ENCODE data around the gene BIRC3. TPM values are rescaled to one million over a fixed set of nuclear protein-coding genes. Genes with fewer than 3 reads are reported as not detected.
A peak's percentile ranks its signal among the peaks of the same experiment; 100 is the strongest.
"Not testable (repeated sequence)": the region's sequence is repeated elsewhere in the genome, so short reads cannot be mapped to it uniquely, and the experiment has no call there.

Gene BIRC3
- total RNA-seq, 1 donor from 2014 or later = 20.2 TPM

GRCh38 chr11:102323542-102324251 is 6.4 kb downstream of the BIRC3 start:
- no peak for DNase-seq (ENCODE audit: low spot score)

- no peak for DNase-seq (ENCODE audit: low spot score)
These were observed 7.8 kb downstream of the BIRC3 start for GRCh38 chr11:102325088-102325487.

GRCh38 chr11:102328748-102329147 is 11.5 kb downstream of the BIRC3 start:
- DNase-seq (ENCODE audit: low spot score) = no peak

GRCh38 chr11:102330231-102330630 is 12.9 kb downstream of the BIRC3 start:
- DNase-seq (ENCODE audit: low spot score) = no peak

- no peak for DNase-seq (ENCODE audit: low spot score)
These were observed 14.1 kb downstream of the BIRC3 start for GRCh38 chr11:102331341-102331740.

- DNase-seq (ENCODE audit: low spot score) = no peak
These were observed 15.3 kb downstream of the BIRC3 start for GRCh38 chr11:102332611-102332994.

GRCh38 chr11:102338479-102339010 is 21.3 kb downstream of the BIRC3 start:
- no peak for DNase-seq (ENCODE audit: low spot score)

- not testable (repeated sequence) for DNase-seq (ENCODE audit: low spot score)
These were observed 24.0 kb downstream of the BIRC3 start for GRCh38 chr11:102341311-102341710.

GRCh38 chr11:102341844-102342318 is 24.6 kb downstream of the BIRC3 start:
- peak; percentile 81 for DNase-seq (ENCODE audit: low spot score)

- no peak for DNase-seq (ENCODE audit: low spot score)
These were observed 26.5 kb downstream of the BIRC3 start for GRCh38 chr11:102343809-102344208.

- DNase-seq (ENCODE audit: low spot score) = no peak
These were observed 28.6 kb downstream of the BIRC3 start for GRCh38 chr11:102345904-102346303.

- DNase-seq (ENCODE audit: low spot score) = no peak
These were observed 29.1 kb downstream of the BIRC3 start for GRCh38 chr11:102346456-102346747.

- DNase-seq (ENCODE audit: low spot score) = peak; percentile 95
These were observed 29.6 kb downstream of the BIRC3 start, which contains the start of gene BIRC2 for GRCh38 chr11:102346748-102347461. Gene BIRC2, plus strand, starts transcription at chr11:102347214. Its CDS starts 2,641 bp downstream, at chr11:102349855.

GRCh38 chr11:102347462-102348370 is 30.4 kb downstream of the BIRC3 start:
- DNase-seq (ENCODE audit: low spot score) = no peak

GRCh38 chr11:102357116-102357515 is 39.8 kb downstream of the BIRC3 start:
- DNase-seq (ENCODE audit: low spot score) = no peak

GRCh38 chr11:102359372-102359771 is 42.1 kb downstream of the BIRC3 start:
- no peak for DNase-seq (ENCODE audit: low spot score)

GRCh38 chr11:102360681-102361080 is 43.4 kb downstream of the BIRC3 start:
- DNase-seq (ENCODE audit: low spot score) = no peak

- DNase-seq (ENCODE audit: low spot score) = no peak
These were observed 44.1 kb downstream of the BIRC3 start for GRCh38 chr11:102361086-102362031.

GRCh38 chr11:102364991-102365390 is 47.7 kb downstream of the BIRC3 start:
- no peak for DNase-seq (ENCODE audit: low spot score)

- DNase-seq (ENCODE audit: low spot score) = no peak
These were observed 50.1 kb downstream of the BIRC3 start for GRCh38 chr11:102367364-102367763.

GRCh38 chr11:102368472-102368871 is 51.2 kb downstream of the BIRC3 start:
- DNase-seq (ENCODE audit: low spot score) = no peak
